Brain microvascular endothelial cell (primary cell): Measurements from ENCODE around the gene VOPP1.
A peak's percentile ranks its signal among the peaks of the same experiment; 100 is the strongest.

Experiments
- DNase-seq: peaks from one replicate; pipeline ENCODE4 v3.0.0-alpha.2; 2020
- H3K27ac ChIP-seq: fragments of 250-450 bp; sonication (Bioruptor Pico); 2 replicates; pipeline ENCODE4 v1.5.1; 2020; ENCODE audit warnings: mild to moderate bottlenecking, moderate library complexity
- H3K27me3 ChIP-seq: fragments of 250-450 bp; sonication (Bioruptor Pico); replicated peaks from 2 replicates; pipeline ENCODE4 v1.5.1; 2020; ENCODE audit warnings: mild to moderate bottlenecking
- H3K36me3 ChIP-seq: fragments of 250-450 bp; sonication (Bioruptor Pico); replicated peaks from 2 replicates; pipeline ENCODE4 v1.5.1; 2020; ENCODE audit warnings: mild to moderate bottlenecking
- H3K4me3 ChIP-seq: 2 replicates; pipeline ENCODE4 v1.5.1; 2011; ENCODE audit warnings: low read depth, mild to moderate bottlenecking, control low read depth, low read length, moderate library complexity
- in situ Hi-C: cut with HindIII; loops from 2 replicates; pipeline ENCODE4 v1.10.0; 2017; ENCODE audit warnings: low sequenced_read_pairs, low pct_ligation_motif_present
- TF ChIP-seq, protein P1 (sequence below): IDR thresholded peaks from 2 replicates; pipeline ENCODE4 v1.5.1; 2011; ENCODE audit warnings: low read depth, mild to moderate bottlenecking, moderate library complexity, low read length, control low read depth, inconsistent platforms; ENCODE audit errors: missing control alignments

The VOPP1 gene

DNA sequence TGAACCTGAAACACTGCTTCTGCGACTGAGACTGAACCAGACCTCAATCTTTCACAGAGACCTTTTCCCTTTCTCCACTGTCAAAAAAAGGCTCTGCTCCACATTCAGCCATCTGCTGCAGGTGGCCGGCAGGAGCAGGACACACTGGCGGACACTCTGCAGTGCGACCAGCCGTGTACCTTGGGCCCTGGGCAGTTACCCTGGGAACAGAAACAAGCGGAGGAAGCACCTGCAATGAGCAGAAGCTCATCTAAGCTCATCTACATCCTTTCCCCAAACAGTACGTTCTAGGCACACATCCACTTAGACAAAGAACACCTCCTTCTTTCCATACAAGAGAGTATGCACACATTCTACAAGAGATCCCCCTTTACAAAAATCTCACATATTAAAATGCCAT, 22.8 kb downstream of the VOPP1 start:
- no peaks in the 10 kb centered on the region for H3K36me3 ChIP-seq
- H3K4me3 ChIP-seq, result no peak overlapping the region
- TF ChIP-seq, protein P1, sequence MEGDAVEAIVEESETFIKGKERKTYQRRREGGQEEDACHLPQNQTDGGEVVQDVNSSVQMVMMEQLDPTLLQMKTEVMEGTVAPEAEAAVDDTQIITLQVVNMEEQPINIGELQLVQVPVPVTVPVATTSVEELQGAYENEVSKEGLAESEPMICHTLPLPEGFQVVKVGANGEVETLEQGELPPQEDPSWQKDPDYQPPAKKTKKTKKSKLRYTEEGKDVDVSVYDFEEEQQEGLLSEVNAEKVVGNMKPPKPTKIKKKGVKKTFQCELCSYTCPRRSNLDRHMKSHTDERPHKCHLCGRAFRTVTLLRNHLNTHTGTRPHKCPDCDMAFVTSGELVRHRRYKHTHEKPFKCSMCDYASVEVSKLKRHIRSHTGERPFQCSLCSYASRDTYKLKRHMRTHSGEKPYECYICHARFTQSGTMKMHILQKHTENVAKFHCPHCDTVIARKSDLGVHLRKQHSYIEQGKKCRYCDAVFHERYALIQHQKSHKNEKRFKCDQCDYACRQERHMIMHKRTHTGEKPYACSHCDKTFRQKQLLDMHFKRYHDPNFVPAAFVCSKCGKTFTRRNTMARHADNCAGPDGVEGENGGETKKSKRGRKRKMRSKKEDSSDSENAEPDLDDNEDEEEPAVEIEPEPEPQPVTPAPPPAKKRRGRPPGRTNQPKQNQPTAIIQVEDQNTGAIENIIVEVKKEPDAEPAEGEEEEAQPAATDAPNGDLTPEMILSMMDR, result no peak
- in situ Hi-C loops, result no loop called here
- no peak for DNase-seq
- H3K27ac ChIP-seq, result no peak overlapping the region
- no peaks in the 10 kb centered on the region for H3K27me3 ChIP-seq

DNA sequence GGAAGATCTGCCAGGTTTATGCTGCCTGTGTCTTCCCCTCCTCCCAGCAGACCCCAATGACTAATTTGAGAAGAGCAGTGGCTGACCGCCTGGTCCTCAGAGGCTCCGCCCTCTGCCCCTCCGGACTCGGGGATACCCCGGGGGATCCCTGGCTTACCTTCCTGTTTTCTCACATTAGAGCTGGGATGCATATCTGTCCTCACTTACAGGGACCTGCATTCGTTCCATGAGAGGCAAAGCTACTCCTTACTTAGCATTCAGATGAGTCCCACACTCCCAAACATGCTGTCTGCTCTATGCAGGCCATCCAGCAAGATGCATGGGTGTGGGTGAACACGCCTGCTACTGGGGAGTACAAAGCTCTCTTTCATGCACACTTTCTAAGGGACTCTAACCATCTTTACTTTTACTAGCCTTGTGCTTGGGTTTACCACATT, 24.0 kb downstream of the VOPP1 start:
- H3K27me3 ChIP-seq, result no peaks in the 10 kb centered on the region
- no peak overlapping the region for H3K4me3 ChIP-seq
- H3K36me3 ChIP-seq, result no peaks in the 10 kb centered on the region
- DNase-seq, result no peak
- TF ChIP-seq, protein P1, result no peak
- H3K27ac ChIP-seq, result no peak overlapping the region
- in situ Hi-C loops, result no loop called here

DNA sequence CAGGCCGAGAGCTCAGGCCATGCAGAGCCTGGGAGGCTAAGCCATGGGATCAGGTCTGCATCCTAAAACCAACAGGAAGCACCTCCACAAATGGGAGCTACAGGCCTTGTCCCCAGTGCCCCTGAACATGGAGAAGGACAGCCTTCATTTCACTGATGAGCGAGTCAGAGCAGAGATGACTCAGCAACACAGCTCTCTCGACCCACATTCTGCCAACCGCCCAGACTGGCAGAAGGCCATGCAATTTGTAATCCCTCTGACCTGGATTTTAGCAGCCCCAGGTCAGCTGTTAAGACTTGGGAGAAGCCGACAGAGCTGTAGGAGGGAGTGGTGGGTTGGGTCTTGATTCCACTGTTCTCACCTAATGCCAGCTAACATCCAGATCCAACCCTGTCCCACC, 25.5 kb downstream of the VOPP1 start:
- peak; percentile 72 for DNase-seq

DNA sequence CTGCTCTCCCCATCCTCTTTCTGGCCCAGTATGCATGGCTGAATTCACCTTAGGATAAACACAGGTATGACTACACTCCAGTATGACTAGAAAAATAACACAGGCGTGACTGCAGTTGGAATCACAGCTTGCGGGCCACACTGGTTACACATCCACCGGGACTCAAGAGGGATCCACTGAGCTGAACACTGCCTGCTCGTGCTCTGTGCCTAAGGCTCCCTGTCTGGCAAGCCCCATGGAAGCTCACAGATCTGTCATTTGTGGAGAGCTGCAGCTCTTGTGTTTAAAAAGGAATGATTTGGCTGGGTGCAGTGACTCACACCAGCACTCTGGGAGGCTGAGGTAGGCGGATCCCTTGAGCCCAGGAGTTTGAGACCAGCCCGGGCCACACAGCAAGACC, 26.8 kb downstream of the VOPP1 start:
- no peaks in the 10 kb centered on the region for H3K36me3 ChIP-seq
- DNase-seq, result peak; percentile 45
- no peak overlapping the region for H3K4me3 ChIP-seq
- in situ Hi-C loops, result no loop called here
- H3K27ac ChIP-seq, result no peak overlapping the region
- H3K27me3 ChIP-seq, result no peaks in the 10 kb centered on the region
- TF ChIP-seq, protein P1, result peak; percentile 51

More for the DNA sequence above, 25.5 kb downstream of the VOPP1 start:
- Histone ChIP-seq H3K27me3 (no peaks in the 10 kb centered on the region), H3K27ac (peak overlapping the region; percentile 13), H3K4me3 (no peak overlapping the region), H3K36me3 (no peaks in the 10 kb centered on the region)
- in situ Hi-C loops, result no loop called here
- TF ChIP-seq, protein P1, result no peak

DNA sequence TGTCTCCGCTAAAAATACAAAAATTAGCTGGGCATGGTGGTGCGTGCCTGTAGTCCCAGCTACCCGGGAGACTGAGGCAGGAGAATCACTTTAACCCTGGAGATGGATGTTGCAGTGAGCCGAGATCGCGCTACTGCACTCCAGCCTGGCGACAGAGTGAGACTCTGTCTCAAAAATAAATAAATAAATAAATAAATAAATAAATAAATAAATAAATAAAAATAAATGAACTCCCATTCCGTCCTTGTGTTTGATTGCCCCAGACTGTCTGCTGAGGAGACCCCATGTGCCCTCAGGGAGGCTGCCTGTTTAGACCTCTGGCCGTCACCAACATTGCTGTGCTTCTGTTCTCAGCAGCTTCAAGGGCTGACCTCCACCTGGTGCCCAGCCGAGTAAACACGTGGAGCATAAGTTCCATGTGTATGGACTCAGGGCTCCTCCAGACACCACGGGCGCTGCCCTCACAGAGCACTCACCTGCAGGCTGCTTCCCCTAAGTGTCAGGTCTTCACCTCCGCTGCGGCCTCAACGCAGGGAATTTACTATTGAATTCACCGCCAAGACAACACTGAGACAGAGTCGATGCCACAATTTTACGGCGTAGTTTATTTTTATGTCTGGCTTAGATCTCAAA, 32.0 kb downstream of the VOPP1 start:
- Histone ChIP-seq H3K27me3 (no peaks in the 10 kb centered on the region), H3K27ac (no peak overlapping the region), H3K36me3 (no peaks in the 10 kb centered on the region), H3K4me3 (no peak overlapping the region)
- TF ChIP-seq, protein P1, result no peak
- in situ Hi-C loops, result no loop called here
- DNase-seq, result no peak

DNA sequence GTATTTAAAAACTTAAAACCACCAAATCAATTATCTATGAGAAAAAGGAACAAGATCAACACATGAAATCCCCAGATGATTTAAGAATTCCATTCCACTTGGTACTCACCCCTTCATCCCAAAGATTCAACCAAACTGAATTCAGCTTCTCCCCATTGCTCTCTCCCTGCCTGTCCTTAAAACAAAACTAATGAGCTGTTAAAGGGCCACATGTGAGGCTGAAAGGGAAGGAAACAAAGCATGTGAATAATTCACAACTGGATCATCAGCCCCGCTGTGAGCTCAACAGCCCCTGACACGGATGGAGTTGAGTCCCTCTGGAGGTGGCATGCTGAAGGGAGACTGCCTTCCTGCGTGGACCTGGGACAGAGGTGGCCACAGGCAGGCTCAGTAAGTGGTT, 32.9 kb downstream of the VOPP1 start:
- TF ChIP-seq, protein P1, result no peak
- in situ Hi-C loops, result no loop called here
- Histone ChIP-seq H3K27me3 (no peaks in the 10 kb centered on the region), H3K27ac (peak overlapping the region; percentile 12), H3K36me3 (no peaks in the 10 kb centered on the region), H3K4me3 (no peak overlapping the region)
- no peak for DNase-seq
